ENCODE data around the gene FADS1. TPM values are rescaled to one million over a fixed set of nuclear protein-coding genes. Genes with fewer than 3 reads are reported as not detected.

The FADS1 gene
- total and polyA plus RNA-seq, 11 donors, result 14.3 to 72.6 (median 23.6) TPM

DNA sequence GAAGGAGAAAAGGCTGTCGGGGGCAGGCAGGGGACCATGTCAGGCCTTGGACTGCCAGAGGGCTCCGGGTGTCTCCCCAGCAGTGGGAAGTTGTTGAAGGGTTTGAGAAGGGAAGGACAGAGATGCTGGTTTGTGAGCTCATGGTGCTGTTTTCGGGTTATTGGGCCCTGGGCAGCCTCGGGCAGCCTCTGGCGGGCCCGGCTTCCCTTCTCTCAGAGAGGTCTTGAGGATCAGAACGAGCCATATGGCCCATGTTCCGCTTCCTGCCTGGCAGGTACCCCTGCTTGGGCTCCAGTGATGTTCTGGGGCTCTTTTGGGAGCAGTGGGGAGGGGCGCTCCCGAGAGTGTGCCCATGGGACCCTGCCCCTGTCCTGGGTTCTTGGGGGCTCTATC is 54.6 kb downstream of the FADS1 start:
- intact Hi-C loops (cut with DNase I), result no loop called here
- Histone ChIP-seq H3K4me1 (peaks cover 0 to 5% (median 0%) of the 10 kb centered on the region in 12 donors), H3K4me3 (no peak overlapping the region), H3K27ac (no peak overlapping the region), H3K27me3 (peaks cover 0 to 7% (median 0%) of the 10 kb centered on the region in 9 donors), H3K9me3 (no peaks in the 10 kb centered on the region), H3K36me3 (no peaks in the 10 kb centered on the region)
- 59 to 77% (median 70%) methylated on average over 8 to 10 of the region's 10 CpGs for WGBS, 4 donors
- ATAC-seq (no peak), DNase-seq (no peak)
- TF ChIP-seq POLR2A (IDR thresholded peaks at IDR 0.05), result no peak
- TF ChIP-seq, protein P1, sequence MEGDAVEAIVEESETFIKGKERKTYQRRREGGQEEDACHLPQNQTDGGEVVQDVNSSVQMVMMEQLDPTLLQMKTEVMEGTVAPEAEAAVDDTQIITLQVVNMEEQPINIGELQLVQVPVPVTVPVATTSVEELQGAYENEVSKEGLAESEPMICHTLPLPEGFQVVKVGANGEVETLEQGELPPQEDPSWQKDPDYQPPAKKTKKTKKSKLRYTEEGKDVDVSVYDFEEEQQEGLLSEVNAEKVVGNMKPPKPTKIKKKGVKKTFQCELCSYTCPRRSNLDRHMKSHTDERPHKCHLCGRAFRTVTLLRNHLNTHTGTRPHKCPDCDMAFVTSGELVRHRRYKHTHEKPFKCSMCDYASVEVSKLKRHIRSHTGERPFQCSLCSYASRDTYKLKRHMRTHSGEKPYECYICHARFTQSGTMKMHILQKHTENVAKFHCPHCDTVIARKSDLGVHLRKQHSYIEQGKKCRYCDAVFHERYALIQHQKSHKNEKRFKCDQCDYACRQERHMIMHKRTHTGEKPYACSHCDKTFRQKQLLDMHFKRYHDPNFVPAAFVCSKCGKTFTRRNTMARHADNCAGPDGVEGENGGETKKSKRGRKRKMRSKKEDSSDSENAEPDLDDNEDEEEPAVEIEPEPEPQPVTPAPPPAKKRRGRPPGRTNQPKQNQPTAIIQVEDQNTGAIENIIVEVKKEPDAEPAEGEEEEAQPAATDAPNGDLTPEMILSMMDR (IDR thresholded peaks at IDR 0.05), result no peak

GRCh38 chr11:61761440-61762222 is 55.2 kb downstream of the FADS1 start:
- TF ChIP-seq, protein P1 (IDR thresholded peaks at IDR 0.05), result no peak
- no peak for TF ChIP-seq POLR2A (IDR thresholded peaks at IDR 0.05)
- no peak overlapping the region for H3K27ac ChIP-seq
- DNase-seq, result no peak
- peaks cover 0 to 7% (median 0%) of the 10 kb centered on the region in 9 donors for H3K27me3 ChIP-seq
- peaks cover 0 to 7% (median 0%) of the 10 kb centered on the region in 12 donors for H3K4me1 ChIP-seq
- intact Hi-C loops (cut with DNase I), result no loop called here
- WGBS, 4 donors, result 74 to 87% (median 83%) methylated on average over 11 of the region's 11 CpGs
- ATAC-seq, result no peak
- no peaks in the 10 kb centered on the region for H3K36me3 ChIP-seq
- H3K4me3 ChIP-seq, result no peak overlapping the region
- H3K9me3 ChIP-seq, result no peaks in the 10 kb centered on the region

- Histone ChIP-seq H3K27ac (no peak overlapping the region), H3K36me3 (no peaks in the 10 kb centered on the region), H3K4me3 (no peak overlapping the region), H3K4me1 (peaks cover 0 to 10% (median 0%) of the 10 kb centered on the region in 12 donors), H3K27me3 (peaks cover 0 to 7% (median 0%) of the 10 kb centered on the region in 9 donors), H3K9me3 (no peaks in the 10 kb centered on the region)
- DNase-seq (no peak), ATAC-seq (no peak)
- intact Hi-C loops (cut with DNase I), result no loop called here
- 64 to 79% (median 78%) methylated on average over 3 to 13 of the region's 13 CpGs for WGBS, 4 donors
- TF ChIP-seq, protein P1 (IDR thresholded peaks at IDR 0.05), result no peak
- no peak for TF ChIP-seq POLR2A (IDR thresholded peaks at IDR 0.05)
Observed at GRCh38 chr11:61760946-61761345, 55.9 kb downstream of the FADS1 start.

DNA sequence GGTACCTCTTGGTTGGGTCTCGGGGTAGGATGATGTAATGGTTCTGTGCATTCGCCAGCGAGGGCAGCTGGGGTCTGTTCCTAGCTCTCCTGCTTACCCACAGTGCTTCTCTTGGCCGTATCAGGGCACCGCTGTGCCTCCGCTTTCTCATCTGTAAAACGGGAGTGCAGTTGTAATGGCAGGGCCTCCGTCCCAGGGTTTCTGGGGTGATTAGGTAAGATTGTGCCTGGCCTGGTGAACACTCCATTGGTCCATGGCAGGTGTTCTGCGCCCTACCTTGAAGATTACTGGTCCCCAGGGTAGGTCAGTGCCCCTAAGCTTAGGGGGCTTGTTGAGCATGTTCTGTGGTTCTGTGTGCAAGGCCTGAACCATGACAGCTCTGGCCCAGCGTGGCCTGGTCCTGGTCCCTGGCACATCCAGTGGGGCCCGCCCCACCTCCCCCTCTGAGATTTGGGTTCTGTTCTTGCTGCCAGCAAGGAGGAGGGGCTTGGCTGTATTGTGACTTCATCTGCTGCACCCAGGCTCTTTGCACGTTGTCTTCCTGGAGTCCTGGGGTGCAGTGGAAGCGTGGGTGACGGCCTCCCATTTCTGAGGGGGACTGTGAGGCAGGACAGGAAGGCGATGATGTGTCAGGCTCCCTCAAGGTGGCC is 59.5 kb downstream of the FADS1 start:
- no peak for DNase-seq
- Histone ChIP-seq H3K27me3 (peaks cover 0 to 10% (median 0%) of the 10 kb centered on the region in 9 donors), H3K9me3 (no peaks in the 10 kb centered on the region), H3K36me3 (no peaks in the 10 kb centered on the region), H3K27ac (no peak overlapping the region), H3K4me3 (no peak overlapping the region), H3K4me1 (peaks cover 0 to 12% (median 0%) of the 10 kb centered on the region in 12 donors)
- no peak for ATAC-seq
- 91 to 94% (median 93%) methylated on average over 15 of the region's 15 CpGs for WGBS, 4 donors
- no peak for TF ChIP-seq POLR2A (IDR thresholded peaks at IDR 0.05)
- TF ChIP-seq, protein P1 (IDR thresholded peaks at IDR 0.05), result no peak
- intact Hi-C loops (cut with DNase I), result no loop called here
